Gastrocnemius medialis (tissue), 4 donors: Measurements from ENCODE around the gene BSN. TPM values are rescaled to one million over a fixed set of nuclear protein-coding genes. Genes with fewer than 3 reads are reported as not detected.

Experiments
- ATAC-seq, 2 donors: fragments of 150-250 bp; one replicate each; pipeline ENCODE4 v1.9.1; 2016
- DNase-seq, 2 donors: peaks; one replicate each; pipeline ENCODE4 v3.0.0-alpha.2; 2019
- H3K27ac ChIP-seq, 4 donors: fragments of 200-600 bp; sonication (generic); 1 replicate in 1 of 4; 2 replicates in 3 of 4; pipeline ENCODE4 v1.5.1; 2016 to 2018; ENCODE audit warnings: mild to moderate bottlenecking in 2 of 4, moderate library complexity in 1 of 4
- H3K27me3 ChIP-seq, 3 donors: fragments of 200-600 bp; sonication (generic) in 2 of 3; 1 replicate in 1 of 3; 2 replicates in 2 of 3; pipeline versions ENCODE4 v1.5.1 to v1.6.0; 2016 to 2019; ENCODE audit warnings: mild to moderate bottlenecking in 1 of 3, moderate library complexity in 1 of 3
- H3K36me3 ChIP-seq, 2 donors: fragments of 200-600 bp; sonication (generic) in 1 of 2; one replicate each; pipeline ENCODE4 v1.5.1; 2017 to 2018
- H3K4me1 ChIP-seq, 2 donors: fragments of 200-600 bp; sonication (generic) in 1 of 2; one replicate each; pipeline ENCODE4 v1.5.1; 2016 to 2017; ENCODE audit warnings: mild to moderate bottlenecking in 2 of 2
- H3K4me3 ChIP-seq, 4 donors: fragments of 200-600 bp; sonication (generic) in 3 of 4; 1 replicate in 1 of 4; 2 replicates in 3 of 4; pipeline ENCODE4 v1.5.1; 2016 to 2019; ENCODE audit warnings: mild to moderate bottlenecking in 2 of 4
- H3K9me3 ChIP-seq, 3 donors: fragments of 200-600 bp; sonication (generic) in 2 of 3; 1 replicate in 1 of 3; 2 replicates in 2 of 3; pipeline ENCODE4 v1.5.1; 2016 to 2019
- CTCF ChIP-seq, 5 experiments: fragments of 450-650 bp in 3 of 5; fragments of 200-600 bp in 2 of 5; sonication (generic) in 2 of 5; IDR thresholded peaks in 4 of 5; conservative IDR thresholded peaks in 1 of 5; 1 replicate in 4 of 5; 2 replicates in 1 of 5; pipeline ENCODE4 v1.5.1; 2016 to 2019; ENCODE audit warnings: antibody characterized with exemption in 5 of 5, mild to moderate bottlenecking in 3 of 5, moderate library complexity in 3 of 5
- POLR2A ChIP-seq, 2 donors: fragments of 450-650 bp; IDR thresholded peaks; one replicate each; pipeline ENCODE4 v1.6.1; 2017; ENCODE audit warnings: antibody characterized with exemption in 2 of 2, mild to moderate bottlenecking in 2 of 2, moderate library complexity in 2 of 2
- in situ Hi-C, 4 donors: fragments of 200-750 bp; cut with MboI; loops; one replicate each; pipeline versions ENCODE4 v1.15.0 to v1.8.0; 2017; ENCODE audit warnings: low sequenced_read_pairs in 4 of 4
- intact Hi-C: fragments of 100-400 bp; cut with DNase I; formaldehyde crosslinking; loops from one replicate; pipeline ENCODE4 v1.15.1; 2023; ENCODE audit warnings: low total_unique reads
- total RNA-seq, 4 donors: library from RNA; depleted of rRNA; stranded (reverse); fragments of >200 nt; gene quantifications; one replicate each; pipeline versions ENCODE4 v1.1.0 to v1.2.3, GENCODE V29; 2016

Gene BSN
- total RNA-seq, 4 donors from 2014 or later = 0.10 to 0.24 (median 0.21) TPM

- no peak for DNase-seq
- ATAC-seq = no peak
- TF ChIP-seq CTCF (IDR thresholded peaks at IDR 0.05 in 4 of 5, conservative IDR thresholded peaks at IDR 0.05 in 1 of 5) (no peak), POLR2A (IDR thresholded peaks at IDR 0.05) (no peak)
- H3K4me3 ChIP-seq = no peak overlapping the region
- no peak overlapping the region for H3K27ac ChIP-seq
- H3K27me3 ChIP-seq = no peaks in the 10 kb centered on the region
- intact Hi-C loops = no loop called here
- H3K36me3 ChIP-seq = no peaks in the 10 kb centered on the region
- H3K9me3 ChIP-seq = no peaks in the 10 kb centered on the region
- in situ Hi-C loops = no loop called here
- no peaks in the 10 kb centered on the region for H3K4me1 ChIP-seq
These were observed 104.4 kb downstream of the BSN start for GRCh38 chr3:49658711-49659110.

- intact Hi-C loops = no loop called here
- no peak for TF ChIP-seq CTCF (IDR thresholded peaks at IDR 0.05 in 4 of 5, conservative IDR thresholded peaks at IDR 0.05 in 1 of 5)
- TF ChIP-seq POLR2A (IDR thresholded peaks at IDR 0.05) = no peak
- ATAC-seq (no peak), DNase-seq (no peak)
- no peak overlapping the region for H3K4me3 ChIP-seq
- H3K36me3 ChIP-seq = no peaks in the 10 kb centered on the region
- no peaks in the 10 kb centered on the region for H3K9me3 ChIP-seq
- H3K27ac ChIP-seq = no peak overlapping the region
- no peaks in the 10 kb centered on the region for H3K4me1 ChIP-seq
- H3K27me3 ChIP-seq = no peaks in the 10 kb centered on the region
- in situ Hi-C loops = no loop called here
These were observed 105.5 kb downstream of the BSN start for GRCh38 chr3:49659756-49660155.

GRCh38 chr3:49661281-49661680, 107.0 kb downstream of the BSN start:
- in situ Hi-C loops = no loop called here

GRCh38 chr3:49662021-49662420, 107.7 kb downstream of the BSN start:
- H3K36me3 ChIP-seq = no peaks in the 10 kb centered on the region
- TF ChIP-seq CTCF (IDR thresholded peaks at IDR 0.05 in 4 of 5, conservative IDR thresholded peaks at IDR 0.05 in 1 of 5) (no peak), POLR2A (IDR thresholded peaks at IDR 0.05) (no peak)
- H3K27me3 ChIP-seq = no peaks in the 10 kb centered on the region
- H3K27ac ChIP-seq = no peak overlapping the region
- intact Hi-C loops (no loop called here), in situ Hi-C loops (no loop called here)
- no peaks in the 10 kb centered on the region for H3K4me1 ChIP-seq
- DNase-seq (no peak), ATAC-seq (no peak)
- no peaks in the 10 kb centered on the region for H3K9me3 ChIP-seq
- H3K4me3 ChIP-seq = no peak overlapping the region

More at GRCh38 chr3:49661281-49661680, 107.0 kb downstream of the BSN start:
- no peak for DNase-seq
- H3K36me3 ChIP-seq = no peaks in the 10 kb centered on the region
- no peak for TF ChIP-seq CTCF (IDR thresholded peaks at IDR 0.05 in 4 of 5, conservative IDR thresholded peaks at IDR 0.05 in 1 of 5)
- no peak for TF ChIP-seq POLR2A (IDR thresholded peaks at IDR 0.05)
- H3K9me3 ChIP-seq = no peaks in the 10 kb centered on the region
- no peak overlapping the region for H3K27ac ChIP-seq
- intact Hi-C loops = no loop called here
- H3K4me1 ChIP-seq = no peaks in the 10 kb centered on the region
- ATAC-seq = no peak
- no peak overlapping the region for H3K4me3 ChIP-seq
- H3K27me3 ChIP-seq = no peaks in the 10 kb centered on the region

GRCh38 chr3:49662720-49663413, 108.6 kb downstream of the BSN start:
- no peaks in the 10 kb centered on the region for H3K4me1 ChIP-seq
- DNase-seq = no peak
- no peaks in the 10 kb centered on the region for H3K27me3 ChIP-seq
- in situ Hi-C loops = no loop called here
- no peak overlapping the region for H3K27ac ChIP-seq
- no peaks in the 10 kb centered on the region for H3K9me3 ChIP-seq
- H3K4me3 ChIP-seq = no peak overlapping the region
- intact Hi-C loops = no loop called here
- no peak for ATAC-seq
- TF ChIP-seq CTCF (IDR thresholded peaks at IDR 0.05 in 4 of 5, conservative IDR thresholded peaks at IDR 0.05 in 1 of 5) = no peak
- no peak for TF ChIP-seq POLR2A (IDR thresholded peaks at IDR 0.05)
- H3K36me3 ChIP-seq = no peaks in the 10 kb centered on the region
